Skin epidermis (tissue), 12 donors: ENCODE data around the gene RTEL1.
A peak's percentile ranks its signal among the peaks of the same experiment; 100 is the strongest.
"Not testable (repeated sequence)": the region's sequence is repeated elsewhere in the genome, so short reads cannot be mapped to it uniquely, and the experiment has no call there.

Experiments
- H3K27ac ChIP-seq, 21 experiments: fragments of 200-600 bp; sonication (generic) in 11 of 21; one replicate each; pipeline ENCODE4 v1.5.0; 2020; ENCODE audit warnings: mild to moderate bottlenecking in 3 of 21, inconsistent platforms in 2 of 21, moderate library complexity in 2 of 21
- H3K4me3 ChIP-seq, 7 experiments: fragments of 200-600 bp; sonication (generic) in 2 of 7; one replicate each; pipeline ENCODE4 v1.5.0; 2020; ENCODE audit warnings: inconsistent platforms in 2 of 7, mild to moderate bottlenecking in 2 of 7, moderate library complexity in 1 of 7

The RTEL1 gene, protein sequence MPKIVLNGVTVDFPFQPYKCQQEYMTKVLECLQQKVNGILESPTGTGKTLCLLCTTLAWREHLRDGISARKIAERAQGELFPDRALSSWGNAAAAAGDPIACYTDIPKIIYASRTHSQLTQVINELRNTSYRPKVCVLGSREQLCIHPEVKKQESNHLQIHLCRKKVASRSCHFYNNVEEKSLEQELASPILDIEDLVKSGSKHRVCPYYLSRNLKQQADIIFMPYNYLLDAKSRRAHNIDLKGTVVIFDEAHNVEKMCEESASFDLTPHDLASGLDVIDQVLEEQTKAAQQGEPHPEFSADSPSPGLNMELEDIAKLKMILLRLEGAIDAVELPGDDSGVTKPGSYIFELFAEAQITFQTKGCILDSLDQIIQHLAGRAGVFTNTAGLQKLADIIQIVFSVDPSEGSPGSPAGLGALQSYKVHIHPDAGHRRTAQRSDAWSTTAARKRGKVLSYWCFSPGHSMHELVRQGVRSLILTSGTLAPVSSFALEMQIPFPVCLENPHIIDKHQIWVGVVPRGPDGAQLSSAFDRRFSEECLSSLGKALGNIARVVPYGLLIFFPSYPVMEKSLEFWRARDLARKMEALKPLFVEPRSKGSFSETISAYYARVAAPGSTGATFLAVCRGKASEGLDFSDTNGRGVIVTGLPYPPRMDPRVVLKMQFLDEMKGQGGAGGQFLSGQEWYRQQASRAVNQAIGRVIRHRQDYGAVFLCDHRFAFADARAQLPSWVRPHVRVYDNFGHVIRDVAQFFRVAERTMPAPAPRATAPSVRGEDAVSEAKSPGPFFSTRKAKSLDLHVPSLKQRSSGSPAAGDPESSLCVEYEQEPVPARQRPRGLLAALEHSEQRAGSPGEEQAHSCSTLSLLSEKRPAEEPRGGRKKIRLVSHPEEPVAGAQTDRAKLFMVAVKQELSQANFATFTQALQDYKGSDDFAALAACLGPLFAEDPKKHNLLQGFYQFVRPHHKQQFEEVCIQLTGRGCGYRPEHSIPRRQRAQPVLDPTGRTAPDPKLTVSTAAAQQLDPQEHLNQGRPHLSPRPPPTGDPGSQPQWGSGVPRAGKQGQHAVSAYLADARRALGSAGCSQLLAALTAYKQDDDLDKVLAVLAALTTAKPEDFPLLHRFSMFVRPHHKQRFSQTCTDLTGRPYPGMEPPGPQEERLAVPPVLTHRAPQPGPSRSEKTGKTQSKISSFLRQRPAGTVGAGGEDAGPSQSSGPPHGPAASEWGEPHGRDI (N-terminal part only)

DNA sequence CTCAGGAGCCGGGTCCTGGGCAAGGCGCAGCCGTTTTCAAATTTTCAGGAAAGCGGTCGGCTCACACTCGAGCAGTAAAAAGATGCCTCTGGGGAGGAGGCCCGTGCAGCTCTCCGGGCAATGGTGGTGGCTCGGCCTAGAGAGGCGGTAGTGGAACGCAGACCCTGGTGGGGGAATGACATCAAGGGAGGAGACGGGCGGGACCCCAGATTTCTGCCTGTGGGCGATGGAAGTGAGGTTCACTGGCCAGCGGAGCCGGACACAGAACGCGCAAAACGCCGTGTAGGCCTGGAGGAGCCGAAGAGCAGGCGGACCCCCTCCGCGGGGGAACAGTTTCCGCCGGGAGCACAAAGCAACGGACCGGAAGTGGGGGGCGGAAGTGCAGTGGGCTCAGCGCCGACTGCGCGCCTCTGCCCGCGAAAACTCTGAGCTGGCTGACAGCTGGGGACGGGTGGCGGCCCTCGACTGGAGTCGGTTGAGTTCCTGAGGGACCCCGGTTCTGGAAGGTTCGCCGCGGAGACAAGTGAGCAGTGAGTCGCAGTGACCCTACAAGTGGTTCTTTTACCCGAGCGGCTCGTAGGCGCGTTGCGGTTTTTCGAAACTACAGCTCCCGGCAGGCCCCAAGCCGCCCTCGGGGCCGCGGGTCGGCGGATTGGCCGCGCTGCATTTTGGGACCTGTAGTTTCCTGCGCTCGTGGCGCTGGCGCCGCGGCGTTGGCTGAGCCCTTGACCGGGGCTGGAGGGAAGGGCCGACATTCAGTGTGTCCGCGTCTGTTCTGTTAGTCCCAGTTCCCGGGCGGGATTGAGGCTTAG lies at the start of gene RTEL1:
Gene RTEL1, plus strand, starts transcription at position 376 of the 812 bp plus-strand sequence. CDS start 1,091 bp downstream, outside the sequence.
- Histone ChIP-seq H3K4me3 (peak within 1 kb of the TSS; percentile 55 to 80 (median 70)), H3K27ac (peak within 1 kb of the TSS; percentile 69 to 96 (median 88))

DNA sequence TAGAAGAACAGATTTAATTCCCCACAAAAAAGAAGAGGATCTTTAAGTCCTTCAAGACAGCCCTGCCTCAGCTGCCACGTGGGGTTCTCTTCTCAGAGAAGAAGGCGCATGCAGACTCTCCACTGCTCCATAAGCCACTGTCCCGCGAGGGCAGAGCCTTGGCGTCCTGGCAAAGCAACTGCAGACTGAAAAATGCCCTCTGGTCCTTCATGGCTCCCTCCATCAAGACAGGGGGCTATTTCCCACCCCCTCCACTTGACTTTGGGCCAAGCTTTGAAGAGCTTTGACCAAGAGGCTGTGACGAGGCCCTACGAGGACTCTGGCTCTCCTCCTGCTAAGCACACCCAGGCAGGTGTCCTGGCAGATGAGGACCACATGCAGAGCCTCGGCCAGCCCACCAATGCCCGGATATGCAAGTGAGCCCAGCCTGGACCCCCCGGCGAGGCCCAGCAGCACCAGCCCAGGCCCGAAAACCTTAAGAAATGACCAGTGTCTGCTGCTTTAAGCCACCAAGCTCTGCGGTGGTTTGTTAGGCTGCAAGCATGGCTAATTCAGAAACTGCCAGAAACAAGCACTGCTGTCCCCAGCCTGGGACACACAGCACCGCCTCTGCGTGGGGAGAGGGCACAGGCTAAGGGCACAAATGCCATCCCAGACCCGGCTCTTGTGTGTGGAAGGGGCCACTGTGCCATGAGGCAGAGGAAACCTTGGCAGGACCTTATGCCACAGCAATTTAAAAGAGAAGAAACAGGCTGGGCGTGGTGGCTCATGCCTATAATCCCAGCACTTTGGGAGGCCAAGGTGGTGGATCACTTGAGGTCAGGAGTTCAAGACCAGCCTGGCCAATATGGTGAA lies 47.3 kb upstream of the RTEL1 start:
- Histone ChIP-seq H3K4me3 (no peak overlapping the region), H3K27ac (no peak overlapping the region)

DNA sequence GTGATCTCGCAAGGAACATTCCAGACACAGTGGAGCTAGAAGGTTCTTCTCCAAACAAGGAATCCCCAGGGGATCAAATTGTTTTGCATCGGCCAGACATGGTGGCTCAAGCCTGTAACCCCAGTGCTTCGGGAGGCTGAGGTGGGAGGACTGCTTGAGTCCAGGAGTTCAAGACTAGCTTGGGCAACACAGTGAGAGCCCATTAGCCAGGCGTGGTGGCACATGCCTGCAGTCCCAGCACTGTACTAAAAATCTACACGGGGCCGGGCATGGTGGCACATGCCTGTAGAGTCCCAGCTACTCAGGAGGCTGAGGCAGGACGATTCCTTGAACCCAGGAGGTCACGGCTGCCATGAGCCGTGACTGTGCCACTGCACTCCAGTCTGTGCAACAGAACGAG lies 46.5 kb upstream of the RTEL1 start:
- H3K27ac ChIP-seq: no peak overlapping the region
- no peak overlapping the region for H3K4me3 ChIP-seq

DNA sequence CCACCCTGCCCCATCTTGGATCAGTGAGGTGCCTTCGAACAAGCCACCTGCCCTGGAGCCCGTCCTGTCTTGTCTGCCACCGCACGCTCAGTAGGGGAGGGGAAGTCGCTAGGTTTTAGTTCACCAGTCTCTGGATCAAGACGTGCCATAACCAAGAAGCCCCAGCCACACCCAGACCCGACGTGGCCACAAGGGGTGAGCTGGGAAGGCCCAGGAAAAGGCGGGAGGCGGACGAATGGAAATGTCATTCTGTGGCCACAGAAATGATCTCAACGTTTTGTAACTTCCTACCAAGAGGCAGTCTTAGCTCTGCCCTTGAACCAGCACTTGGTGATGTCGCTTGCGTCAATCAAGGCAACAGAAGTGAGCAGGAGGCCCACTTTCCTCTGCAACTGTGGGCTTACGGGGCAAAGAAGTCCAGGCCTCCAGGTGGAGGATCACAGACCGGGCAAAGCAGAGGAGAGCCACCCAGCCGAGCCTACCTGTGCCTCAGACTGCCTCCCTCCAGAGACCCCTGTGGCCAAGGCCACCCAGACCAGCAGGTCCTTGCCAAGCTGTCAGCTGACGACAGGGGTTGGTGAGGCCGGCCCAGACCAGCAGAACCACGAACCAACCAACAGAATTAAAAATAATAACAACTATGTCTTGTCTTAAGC lies 45.7 kb upstream of the RTEL1 start:
- peak overlapping the region in 1 of 21 experiments; percentile 39 for H3K27ac ChIP-seq

DNA sequence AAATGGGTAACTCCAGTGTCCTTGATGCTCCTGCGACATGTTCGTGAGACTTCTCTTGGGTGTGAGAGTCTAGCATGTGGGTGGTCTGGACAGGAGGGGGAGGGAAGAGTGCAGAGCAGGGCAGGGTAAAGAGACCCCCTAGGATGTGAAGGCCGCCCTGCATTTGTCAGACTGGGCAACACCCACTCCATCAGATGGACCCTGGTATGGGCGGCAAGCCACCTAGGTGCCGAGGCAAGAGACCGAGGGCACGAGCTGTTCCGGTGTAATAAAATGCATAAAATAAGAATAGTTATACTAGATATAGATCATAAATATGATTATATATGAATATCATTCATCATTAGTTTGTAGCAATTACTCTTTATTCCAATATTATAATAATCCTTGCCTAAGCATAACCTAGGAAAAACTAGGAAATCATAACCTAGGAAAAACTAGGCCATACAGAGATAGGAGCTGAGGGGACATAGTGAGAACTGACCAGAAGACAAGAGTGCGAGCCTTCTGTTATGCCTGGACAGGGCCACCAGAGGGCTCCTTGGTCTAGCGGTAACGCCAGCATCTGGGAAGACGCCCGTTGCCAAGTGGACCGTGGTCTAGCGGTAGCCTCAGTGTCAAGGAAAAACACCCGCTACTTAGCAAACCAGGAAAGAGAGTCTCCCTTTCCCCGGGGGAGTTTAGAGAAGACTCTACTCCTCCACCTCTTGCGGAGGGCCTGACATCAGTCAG lies 44.1 kb upstream of the RTEL1 start:
- H3K27ac ChIP-seq, H3K4me3 ChIP-seq: not testable (repeated sequence)

More for the DNA sequence above, 45.7 kb upstream of the RTEL1 start:
- H3K4me3 ChIP-seq: no peak overlapping the region

DNA sequence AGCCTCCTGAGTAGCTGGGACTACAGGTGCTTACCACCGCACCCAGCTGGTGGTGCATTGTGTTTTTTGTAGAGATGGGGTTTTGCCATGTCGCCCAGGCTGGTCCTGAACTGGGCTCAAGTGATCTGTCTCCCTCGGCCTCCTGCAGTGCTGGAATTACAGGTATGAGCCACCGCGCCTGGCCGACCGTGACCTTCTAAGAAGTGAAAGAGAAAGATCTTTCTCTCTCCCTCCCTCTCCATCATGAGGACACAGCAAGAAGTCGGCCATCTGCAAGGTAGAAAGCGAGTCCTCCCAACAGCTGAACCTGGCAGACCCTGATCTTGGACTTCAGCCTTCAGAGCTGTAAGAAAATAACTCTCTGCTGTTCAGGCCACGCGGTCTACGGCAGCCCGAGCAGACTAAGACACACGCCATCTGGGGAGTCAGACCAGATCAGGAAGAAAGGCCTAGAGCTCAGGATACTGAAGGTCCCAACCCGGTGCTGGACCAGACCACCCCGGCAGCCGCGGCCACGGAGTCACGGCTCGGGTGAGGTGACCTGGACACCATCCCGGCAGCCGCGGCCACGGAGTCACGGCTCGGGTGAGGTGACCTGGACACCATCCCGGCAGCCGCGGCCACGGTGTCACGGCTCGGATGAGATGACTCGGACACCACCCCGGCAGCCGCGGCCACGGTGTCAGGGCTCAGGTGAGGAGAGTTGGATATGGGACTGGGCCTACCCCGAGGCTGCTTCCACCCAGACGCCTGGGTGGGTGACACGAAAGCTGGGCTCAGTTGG lies 40.8 kb upstream of the RTEL1 start:
- Histone ChIP-seq H3K4me3 (no peak overlapping the region), H3K27ac (no peak overlapping the region)

DNA sequence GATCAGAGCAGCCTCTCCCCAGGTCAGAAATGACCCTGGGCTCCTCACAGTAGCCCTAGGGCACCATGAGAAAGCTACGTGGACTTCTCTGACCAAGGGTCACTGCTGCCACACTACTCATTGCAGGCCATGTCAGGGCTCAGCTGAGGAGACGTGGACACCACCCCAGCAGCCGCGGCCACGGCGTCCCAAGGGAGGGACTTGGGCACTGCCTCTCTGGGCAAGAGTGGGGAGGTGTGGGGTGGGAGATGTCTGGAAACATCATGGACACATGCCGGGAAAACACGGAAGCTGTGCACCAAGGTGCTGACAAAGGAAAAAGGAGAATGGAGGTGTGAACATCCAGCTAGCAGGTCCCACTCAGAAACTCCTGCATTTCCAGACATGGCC lies 40.2 kb upstream of the RTEL1 start:
- no peak overlapping the region for H3K4me3 ChIP-seq
- H3K27ac ChIP-seq: no peak overlapping the region

DNA sequence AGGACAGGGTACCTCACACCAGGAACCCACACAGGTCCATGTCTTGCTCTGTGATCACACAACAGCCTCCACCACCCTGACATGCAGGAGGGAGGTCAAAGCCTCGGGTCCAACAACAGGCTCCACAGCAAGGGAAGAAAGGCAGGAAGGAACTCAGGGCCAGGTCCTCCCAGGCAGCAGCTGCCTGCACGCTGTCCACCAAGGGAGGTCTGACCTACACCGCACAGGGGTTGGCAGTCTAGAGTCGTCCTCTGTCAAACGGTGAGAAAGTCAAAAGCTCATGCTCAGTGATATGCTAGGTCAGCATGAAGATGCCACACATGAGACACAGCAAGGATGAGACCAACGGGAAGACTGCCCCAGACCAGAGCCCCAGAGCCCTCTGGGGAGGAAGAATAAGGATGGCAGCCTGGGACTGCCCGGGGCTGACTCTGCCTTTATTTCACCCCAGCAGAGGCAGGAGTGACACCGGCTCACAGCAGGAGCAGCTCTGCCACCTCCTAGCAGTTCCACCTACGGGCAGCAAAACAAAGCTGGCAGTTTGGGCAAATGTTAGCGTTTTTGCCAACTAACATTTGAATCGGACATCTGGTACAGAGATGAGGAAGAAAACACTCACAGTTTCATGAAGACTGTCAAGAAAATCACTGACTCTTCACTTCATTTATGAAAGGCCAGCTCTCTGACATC lies 39.7 kb upstream of the RTEL1 start:
- Histone ChIP-seq H3K4me3 (no peak overlapping the region), H3K27ac (no peak overlapping the region)

DNA sequence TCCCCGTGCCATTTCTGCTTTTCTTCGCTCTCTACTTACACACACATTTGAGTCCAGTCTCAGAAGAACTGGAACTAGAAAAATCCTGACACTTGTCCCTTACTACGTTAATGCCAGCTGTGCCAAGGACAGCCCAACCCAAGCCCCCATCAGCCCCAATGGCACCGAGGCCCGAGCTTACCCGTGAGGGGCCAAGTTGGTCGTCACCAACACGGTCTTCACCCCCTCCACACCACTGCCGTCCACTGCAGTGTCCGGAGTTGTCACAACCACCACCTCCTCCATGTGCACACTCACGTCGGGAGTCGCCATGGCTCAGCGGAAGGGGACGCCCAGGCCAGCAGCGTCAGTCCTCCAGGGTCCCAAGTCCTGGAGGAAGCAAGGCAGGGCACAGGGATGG lies 39.0 kb upstream of the RTEL1 start:
- Histone ChIP-seq H3K4me3 (no peak overlapping the region), H3K27ac (no peak overlapping the region)

DNA sequence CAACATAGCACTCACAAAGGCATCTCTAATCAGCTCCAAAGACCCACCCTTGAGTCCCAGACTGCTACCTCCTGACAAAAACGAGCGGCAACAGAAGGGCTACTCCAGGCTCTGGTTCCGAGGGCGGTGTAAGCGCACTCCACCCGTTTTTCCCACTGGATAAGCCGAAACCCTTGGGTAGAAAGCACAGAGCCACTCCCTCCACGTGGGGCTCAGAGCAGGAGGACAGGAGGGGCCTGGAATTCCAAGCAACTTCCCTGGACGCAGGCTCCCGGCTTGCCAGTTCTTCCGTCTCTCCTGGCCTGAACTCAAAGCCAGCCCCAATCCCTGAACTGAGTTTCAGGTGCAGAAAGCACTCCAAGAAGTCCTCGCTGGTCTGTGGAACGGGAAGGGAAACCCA lies 38.6 kb upstream of the RTEL1 start:
- Histone ChIP-seq H3K4me3 (no peak overlapping the region), H3K27ac (no peak overlapping the region)

DNA sequence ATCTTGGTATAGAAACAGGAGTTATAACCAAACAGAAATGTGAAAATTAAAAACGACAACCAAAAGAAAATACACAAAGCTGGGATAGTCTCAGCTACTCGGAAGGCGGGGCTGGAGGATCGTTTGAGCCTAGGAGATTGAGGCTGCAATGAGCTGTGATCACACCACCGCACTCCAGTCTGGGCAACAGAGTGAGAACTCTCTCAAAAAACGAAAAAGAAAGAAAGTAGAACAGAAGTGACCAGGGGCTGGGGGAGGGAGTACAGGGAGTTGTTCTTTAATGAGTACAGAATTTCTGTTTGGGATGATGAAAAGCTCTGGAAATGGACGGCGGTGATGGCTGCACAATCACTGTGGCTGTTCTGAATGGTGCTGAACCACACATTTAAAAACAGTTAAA lies 37.1 kb upstream of the RTEL1 start:
- no peak overlapping the region for H3K27ac ChIP-seq

DNA sequence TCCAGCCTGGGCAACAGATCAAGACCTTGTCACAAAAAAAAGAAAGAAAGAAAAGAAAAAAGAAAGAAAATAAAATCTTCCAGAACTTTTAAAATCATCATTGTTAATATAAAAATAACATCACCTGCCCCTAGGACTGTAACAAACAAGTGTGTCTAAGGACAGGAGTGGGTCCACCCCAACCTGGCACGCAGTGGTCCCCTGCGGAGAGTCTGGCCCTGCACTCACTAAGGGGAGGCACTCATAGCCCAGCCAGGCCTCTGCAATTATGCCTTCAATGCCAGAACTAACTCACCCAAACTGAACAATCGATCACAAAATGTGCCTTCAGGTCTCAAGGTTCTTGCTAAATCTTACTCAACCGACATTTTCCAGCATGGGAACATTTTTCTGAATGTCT lies 36.0 kb upstream of the RTEL1 start:
- H3K27ac ChIP-seq: no peak overlapping the region
- no peak overlapping the region for H3K4me3 ChIP-seq

More for the DNA sequence above, 37.1 kb upstream of the RTEL1 start:
- no peak overlapping the region for H3K4me3 ChIP-seq

DNA sequence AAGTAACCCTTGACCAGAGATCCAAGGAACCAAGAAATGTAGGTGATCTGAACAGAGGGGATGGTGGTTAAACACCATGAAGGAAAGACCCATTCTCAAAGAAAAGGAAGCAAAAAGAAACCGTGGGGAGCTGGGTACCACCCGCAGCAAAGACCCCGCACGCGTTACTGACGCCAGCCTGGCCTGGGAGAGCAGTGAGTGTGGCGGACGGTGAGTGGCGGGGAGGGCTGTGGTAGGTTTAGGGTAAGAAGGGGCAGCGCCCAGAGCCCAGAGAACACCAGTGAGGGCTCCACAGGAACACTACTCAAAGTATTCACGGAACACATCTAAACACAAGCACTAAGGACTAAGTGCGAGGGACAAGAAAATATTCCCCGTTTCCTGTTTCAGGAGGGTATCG lies 35.4 kb upstream of the RTEL1 start:
- Histone ChIP-seq H3K4me3 (no peak overlapping the region), H3K27ac (no peak overlapping the region)

DNA sequence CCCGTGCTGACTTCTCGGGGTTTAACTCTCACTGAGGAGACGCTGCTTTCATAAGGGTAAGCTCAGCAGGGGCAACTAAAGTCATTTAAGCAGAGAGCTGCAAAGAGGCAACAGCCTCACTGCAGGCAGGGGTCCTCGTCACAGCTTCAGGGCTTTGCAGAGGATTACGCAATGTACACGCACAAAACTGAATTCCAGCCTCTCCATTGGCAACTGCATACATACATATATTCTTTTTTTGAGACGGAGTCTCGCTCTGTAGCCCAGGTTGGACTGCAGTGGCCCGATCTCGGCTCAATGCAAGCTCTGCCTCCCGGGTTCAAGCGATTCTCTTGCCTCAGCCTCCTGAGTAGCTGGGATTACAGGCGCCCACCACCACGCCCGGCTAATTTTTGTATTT lies 33.6 kb upstream of the RTEL1 start:
- Histone ChIP-seq H3K27ac (no peak overlapping the region), H3K4me3 (no peak overlapping the region)

DNA sequence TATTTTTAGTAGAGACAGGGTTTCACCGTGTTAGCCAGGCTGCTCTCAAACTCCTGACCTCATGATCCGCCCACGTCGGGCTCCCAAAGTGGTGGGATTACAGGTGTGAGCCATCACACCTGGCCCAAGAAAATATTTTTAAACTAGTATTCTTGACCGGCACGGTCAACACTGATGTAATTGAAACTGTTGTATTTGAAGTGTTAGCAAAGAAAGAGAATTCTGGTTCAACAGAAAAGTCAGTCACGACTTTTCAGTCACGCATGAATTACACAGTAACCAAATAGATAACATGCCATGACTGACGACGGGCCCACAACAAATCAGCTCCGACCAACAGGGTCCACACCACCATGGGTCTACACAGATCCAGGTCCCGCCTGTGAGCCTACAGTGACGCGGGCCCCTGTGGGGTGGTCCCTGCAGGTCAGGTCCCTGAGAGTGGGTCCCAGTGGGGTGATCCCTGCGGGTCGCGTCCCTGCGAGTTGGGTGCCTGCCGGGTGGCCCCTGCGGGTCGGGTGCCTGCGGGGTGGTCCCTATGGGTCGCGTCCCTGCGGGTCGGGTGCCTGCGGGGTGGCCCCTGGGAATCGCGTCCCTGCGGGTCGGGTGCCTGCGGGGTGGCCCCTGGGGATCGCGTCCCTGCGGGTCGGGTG lies 32.2 kb upstream of the RTEL1 start:
- Histone ChIP-seq H3K4me3 (peak overlapping the region; percentile 73 to 96 (median 91)), H3K27ac (peak overlapping the region; percentile 97 to 100 (median 98))
